Right lobe of liver (tissue), 6 donors: ENCODE data around the gene UVRAG. TPM values are rescaled to one million over a fixed set of nuclear protein-coding genes. Genes with fewer than 3 reads are reported as not detected.

Source experiments
- ATAC-seq, 4 donors: fragments of 200-7000 bp; cut with Tn5 transposase; one replicate each; pipeline ENCODE4 v1.9.1; 2020; ENCODE audit warnings: mild to moderate bottlenecking in 4 of 4, moderate library complexity in 4 of 4
- DNase-seq, 3 donors: peaks; one replicate each; pipeline ENCODE4 v3.0.0-alpha.2; 2020
- H3K27ac ChIP-seq, 3 donors: fragments of 200-600 bp; one replicate each; pipeline ENCODE4 v1.8.0; 2022
- H3K27me3 ChIP-seq, 2 donors: fragments of 200-600 bp; one replicate each; pipeline ENCODE4 v1.8.0; 2022
- H3K36me3 ChIP-seq, 4 donors: fragments of 200-600 bp; sonication (generic) in 1 of 4; one replicate each; pipeline versions ENCODE4 v1.5.1 to v1.8.0; 2017 to 2022; ENCODE audit warnings: control low read depth in 1 of 4
- H3K4me1 ChIP-seq, 4 donors: fragments of 200-600 bp; sonication (generic) in 1 of 4; one replicate each; pipeline versions ENCODE4 v1.5.1 to v1.8.0; 2017 to 2022; ENCODE audit warnings: control low read depth in 1 of 4
- H3K4me3 ChIP-seq, 3 donors: fragments of 200-600 bp; one replicate each; pipeline ENCODE4 v1.8.0; 2022
- H3K9me3 ChIP-seq, 4 donors: fragments of 200-600 bp; sonication (generic) in 1 of 4; one replicate each; pipeline versions ENCODE4 v1.5.1 to v1.8.0; 2017 to 2022; ENCODE audit warnings: control low read depth in 1 of 4
- CTCF ChIP-seq, 4 donors: fragments of 200-600 bp in 3 of 4; fragments of 450-650 bp in 1 of 4; IDR thresholded peaks; one replicate each; pipeline versions ENCODE4 v1.5.1 to v1.8.0; 2016 to 2022; ENCODE audit warnings: antibody characterized with exemption in 4 of 4, mild to moderate bottlenecking in 2 of 4
- POLR2A ChIP-seq: fragments of 450-650 bp; IDR thresholded peaks from one replicate; pipeline ENCODE4 v1.6.1; 2017; ENCODE audit warnings: antibody characterized with exemption, mild to moderate bottlenecking
- WGBS: methylation state at CpG from one replicate; pipeline ENCODE4 v1.1.6; 2018; ENCODE audit warnings: low coverage, low lambda C conversion rate; ENCODE audit not compliant: insufficient coverage; ENCODE audit errors: missing lambda C conversion rate; 5-methylcytosine and 5-hydroxymethylcytosine counted together
- intact Hi-C, 2 donors: fragments of 100-400 bp; cut with DNase I; formaldehyde crosslinking; loops; one replicate each; pipeline versions ENCODE4 v1.11.2 to v1.14.1; 2022
- total RNA-seq, 6 experiments: library from RNA; depleted of rRNA in 2 of 6; stranded (reverse); fragments of >200 nt in 2 of 6; fragmentation: NEBNext Ultra II Directional in 3 of 6; extraction: Animal tissue kit (Norgen Biotek cat#: 25700) in 3 of 6; gene quantifications; one replicate each; pipeline versions ENCODE4 v1.1.0 to v1.2.4, GENCODE V29; 2016 to 2023
- donor health status: DM: no; HTN: yes; CAD: no.
- donor health status: DM: no; HTN: no; CAD: no.
- donor health status: DM: no; HTN: no; CAD: no.
- donor health status: DM: no; HTN: yes; CAD: no.
- donor health status: DM: no; HTN: yes; CAD: no.

Gene UVRAG
- total RNA-seq, 6 experiments from 2014 or later: 8.8 to 12.6 (median 10.3) TPM

- Histone ChIP-seq H3K4me3 (no peak overlapping the region), H3K36me3 (no peaks in the 10 kb centered on the region), H3K27me3 (no peaks in the 10 kb centered on the region), H3K9me3 (no peaks in the 10 kb centered on the region), H3K27ac (no peak overlapping the region), H3K4me1 (no peaks in the 10 kb centered on the region)
- TF ChIP-seq CTCF (IDR thresholded peaks at IDR 0.05) (no peak), POLR2A (no peak)
- ATAC-seq (no peak), DNase-seq (no peak)
- intact Hi-C loops: no loop called here
These were observed 223.6 kb downstream of the UVRAG start for GRCh38 chr11:76038608-76039007.

GRCh38 chr11:76041208-76041607, 226.2 kb downstream of the UVRAG start:
- Histone ChIP-seq H3K27me3 (no peaks in the 10 kb centered on the region), H3K27ac (no peak overlapping the region), H3K9me3 (no peaks in the 10 kb centered on the region), H3K36me3 (no peaks in the 10 kb centered on the region), H3K4me1 (no peaks in the 10 kb centered on the region), H3K4me3 (no peak overlapping the region)
- ATAC-seq (no peak), DNase-seq (no peak)
- WGBS: 93% methylated on average over 3 of the region's 3 CpGs
- TF ChIP-seq POLR2A (no peak), CTCF (IDR thresholded peaks at IDR 0.05) (no peak)
- intact Hi-C loops: no loop called here

GRCh38 chr11:76044750-76045320, 229.8 kb downstream of the UVRAG start:
- no peak overlapping the region for H3K27ac ChIP-seq
- ATAC-seq: peak in 1 of 4 donors; percentile 44
- WGBS: 71% methylated on average over 4 of the region's 7 CpGs
- no peaks in the 10 kb centered on the region for H3K9me3 ChIP-seq
- DNase-seq: no peak
- no peak overlapping the region for H3K4me3 ChIP-seq
- no peaks in the 10 kb centered on the region for H3K36me3 ChIP-seq
- H3K27me3 ChIP-seq: no peaks in the 10 kb centered on the region
- intact Hi-C loops: no loop called here
- TF ChIP-seq CTCF (IDR thresholded peaks at IDR 0.05) (no peak), POLR2A (no peak)
- H3K4me1 ChIP-seq: no peaks in the 10 kb centered on the region

- no peak for TF ChIP-seq CTCF (IDR thresholded peaks at IDR 0.05)
- TF ChIP-seq POLR2A: no peak
- DNase-seq (no peak), ATAC-seq (no peak)
- H3K36me3 ChIP-seq: no peaks in the 10 kb centered on the region
- H3K9me3 ChIP-seq: no peaks in the 10 kb centered on the region
- no peaks in the 10 kb centered on the region for H3K4me1 ChIP-seq
- WGBS: 100% methylated on average over 1 of the region's 1 CpG
- no peak overlapping the region for H3K27ac ChIP-seq
- no peaks in the 10 kb centered on the region for H3K27me3 ChIP-seq
- no peak overlapping the region for H3K4me3 ChIP-seq
- intact Hi-C loops: no loop called here
These were observed 232.2 kb downstream of the UVRAG start for GRCh38 chr11:76047231-76047630.

- DNase-seq (no peak), ATAC-seq (no peak)
- Histone ChIP-seq H3K9me3 (no peaks in the 10 kb centered on the region), H3K4me1 (no peaks in the 10 kb centered on the region), H3K27ac (no peak overlapping the region), H3K36me3 (no peaks in the 10 kb centered on the region), H3K27me3 (no peaks in the 10 kb centered on the region), H3K4me3 (no peak overlapping the region)
- no peak for TF ChIP-seq CTCF (IDR thresholded peaks at IDR 0.05)
- TF ChIP-seq POLR2A: no peak
- intact Hi-C loops: no loop called here
These were observed 232.8 kb downstream of the UVRAG start for GRCh38 chr11:76047766-76048165.
